Stimulated activated CD4-positive, alpha-beta T cell treated with anti-CD3 and anti-CD28 coated beads, Interleukin-1b, Interleukin-23, amount 100 ng/mL, for 24 hours (primary cell): ENCODE data around the gene TMCC1.
"Not testable (repeated sequence)": the region's sequence is repeated elsewhere in the genome, so short reads cannot be mapped to it uniquely, and the experiment has no call there.

Source experiments
- DNase-seq, 4 experiments: peaks; one replicate each; pipeline ENCODE4 v3.0.0-alpha.2; 2020; ENCODE audit warnings: low read depth in 4 of 4, low spot score in 1 of 4

TMCC1 gene

DNA sequence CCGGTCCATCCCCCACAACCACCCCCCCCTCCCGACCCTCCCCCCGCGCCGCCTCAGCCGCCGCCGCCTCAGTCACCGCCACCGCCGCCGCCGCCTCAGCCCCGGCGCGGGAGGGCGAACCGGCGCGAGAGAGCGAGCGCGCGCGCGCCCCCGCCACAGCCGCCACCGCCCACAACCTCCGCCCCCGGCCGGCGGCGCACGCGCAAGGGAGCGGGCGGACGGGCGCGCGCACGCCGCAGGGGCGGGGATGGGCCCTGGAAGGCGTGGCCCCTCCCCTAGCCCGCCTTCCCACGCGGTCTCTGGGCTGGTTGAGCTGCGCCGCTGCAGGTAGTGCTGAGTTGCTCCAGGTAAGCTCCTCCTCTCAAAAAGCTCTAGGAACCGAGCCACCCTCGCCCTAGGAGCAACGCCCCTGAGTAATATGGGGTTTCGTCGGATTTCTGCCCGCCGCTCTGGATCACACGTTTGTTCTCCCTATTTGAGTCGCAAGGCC lies at the start of gene TMCC1:
Gene TMCC1 (minus strand): TSS at position 131 of the 490 bp plus-strand sequence.
- DNase-seq: peak; percentile 64 to 81 (median 74)

DNA sequence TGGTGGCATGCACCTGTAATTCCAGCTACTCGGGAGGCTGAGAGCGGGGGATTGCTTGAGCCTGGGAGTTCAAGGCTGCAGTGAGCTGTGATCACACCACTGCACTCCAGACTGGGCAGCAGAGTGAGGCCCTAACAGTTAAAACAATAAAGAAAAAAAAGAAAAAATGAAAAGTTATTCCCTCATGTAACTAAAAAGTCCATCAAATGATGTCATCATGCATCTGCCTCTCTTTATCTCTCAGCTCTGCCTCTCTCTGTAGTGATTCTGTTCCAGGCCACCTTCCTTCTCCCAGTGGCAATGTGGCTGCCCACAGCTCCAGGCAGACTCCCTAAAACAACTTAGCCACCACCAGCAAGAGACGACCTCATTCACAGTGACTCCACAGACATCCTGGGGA lies 49.5 kb upstream of the TMCC1 start:
- no peak for DNase-seq

DNA sequence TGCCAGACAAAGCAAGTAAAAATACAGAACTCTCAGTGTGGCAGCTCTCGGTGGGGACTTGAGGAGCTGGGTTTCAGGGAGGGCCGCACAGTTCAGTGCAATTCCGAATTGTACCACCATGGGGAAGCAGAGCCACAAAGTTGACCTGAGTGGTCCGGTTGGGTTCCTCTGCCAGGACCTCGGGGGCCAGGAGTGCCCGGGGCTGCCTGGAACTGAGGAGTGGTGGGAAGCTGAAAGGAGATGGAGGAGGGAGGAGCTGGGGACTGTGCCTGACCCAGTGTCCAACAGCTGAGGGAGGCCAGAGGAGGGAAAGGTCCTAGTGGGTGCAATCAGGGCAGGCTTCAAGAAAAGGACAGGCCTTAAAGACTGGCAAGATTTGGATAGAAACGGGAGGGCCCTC lies 48.8 kb upstream of the TMCC1 start:
- peak in 1 of 4 experiments; percentile 30 for DNase-seq

DNA sequence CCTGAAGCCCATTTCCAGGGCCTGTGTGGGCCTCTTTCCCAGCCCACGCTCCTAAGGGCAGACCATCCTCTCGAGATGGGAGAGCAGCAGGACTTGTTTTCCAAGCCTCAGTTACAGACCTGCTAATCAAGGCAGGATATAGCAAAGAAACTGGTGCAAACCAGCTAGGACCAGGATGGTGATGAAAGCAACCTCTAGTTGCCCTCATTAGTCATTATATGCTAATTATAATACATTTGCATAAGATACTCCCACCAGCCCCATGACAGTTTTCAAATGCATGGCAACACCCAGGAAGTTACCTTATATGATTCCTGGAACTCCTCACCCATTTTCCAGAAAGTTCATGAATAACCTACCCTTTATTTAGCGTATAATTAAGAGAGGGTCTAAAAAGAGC lies 46.6 kb upstream of the TMCC1 start:
- DNase-seq: no peak

DNA sequence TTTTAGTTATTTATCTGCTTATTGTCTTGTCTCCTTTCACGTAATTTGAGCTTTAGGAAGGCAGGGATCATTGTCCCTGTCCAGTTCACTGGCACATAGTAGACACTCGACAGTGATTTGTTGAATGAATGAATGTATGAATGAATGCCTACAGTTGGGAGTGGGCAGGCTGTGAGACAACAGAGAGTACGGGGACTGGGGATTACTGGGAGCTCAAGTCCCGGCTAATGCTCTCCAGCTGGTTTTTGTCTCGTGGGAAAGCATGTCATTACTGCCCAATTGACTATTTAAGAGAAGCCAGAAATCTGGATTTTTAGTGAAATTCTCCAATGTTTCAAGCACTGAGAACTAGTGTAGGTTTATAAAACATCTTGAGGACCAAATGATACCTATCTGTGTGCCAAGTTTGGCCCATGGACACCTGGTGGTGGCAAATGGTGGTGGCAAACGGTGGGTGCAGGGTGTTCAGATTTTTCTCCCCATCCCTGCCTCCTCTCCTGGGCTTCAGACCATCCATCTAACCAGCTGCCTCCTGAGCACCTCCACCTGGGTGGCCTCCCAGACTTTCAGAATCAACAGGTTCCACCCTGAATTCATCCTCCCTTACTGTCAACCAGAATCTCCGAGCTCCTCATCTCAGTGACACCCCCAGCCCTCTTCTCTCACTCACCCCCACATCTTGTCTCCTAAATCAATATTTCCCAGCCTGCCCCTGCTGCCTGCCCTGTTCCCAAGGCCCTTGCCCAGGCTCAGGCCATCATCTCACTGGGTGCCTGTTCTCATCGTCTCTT lies 44.8 kb upstream of the TMCC1 start:
- no peak for DNase-seq

DNA sequence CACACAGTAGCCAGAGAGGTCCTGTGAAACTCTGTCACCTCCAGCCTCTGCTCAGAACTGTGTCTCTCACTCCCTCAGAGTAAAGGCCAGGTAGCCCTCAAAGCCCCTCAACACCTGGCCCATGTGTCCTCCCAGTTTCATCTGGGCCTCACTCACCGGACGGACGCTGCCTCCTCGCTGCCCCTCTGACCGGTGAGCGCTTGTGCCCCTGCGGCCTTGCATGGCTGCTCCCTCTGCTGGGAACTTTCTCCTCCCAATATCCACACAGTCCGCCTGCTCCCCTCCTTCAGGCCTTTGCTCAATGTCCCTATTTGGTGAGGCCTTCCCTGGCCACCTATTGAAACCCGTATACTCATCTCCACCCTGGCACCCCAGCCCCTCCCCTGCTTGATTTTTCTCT lies 44.2 kb upstream of the TMCC1 start:
- no peak for DNase-seq

DNA sequence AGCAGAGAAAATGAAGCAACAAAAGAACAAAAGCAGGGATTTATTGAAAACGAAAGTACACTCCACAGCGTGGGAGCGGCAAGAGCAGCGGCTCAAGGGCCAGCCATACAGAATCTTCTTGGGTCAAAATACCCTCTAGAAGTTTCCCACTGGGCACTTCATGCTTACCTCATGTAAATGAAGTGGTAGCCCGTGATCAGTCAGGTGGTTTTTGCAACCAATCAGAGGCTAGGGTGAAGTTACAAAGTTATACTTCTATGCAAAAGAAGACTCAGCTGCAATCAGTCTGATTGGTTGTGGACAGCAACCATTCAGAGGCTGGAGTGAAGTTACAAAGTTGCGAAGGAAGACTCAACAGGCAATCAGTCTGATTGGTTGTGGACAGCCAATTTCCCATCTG lies 43.2 kb upstream of the TMCC1 start:
- DNase-seq: no peak

DNA sequence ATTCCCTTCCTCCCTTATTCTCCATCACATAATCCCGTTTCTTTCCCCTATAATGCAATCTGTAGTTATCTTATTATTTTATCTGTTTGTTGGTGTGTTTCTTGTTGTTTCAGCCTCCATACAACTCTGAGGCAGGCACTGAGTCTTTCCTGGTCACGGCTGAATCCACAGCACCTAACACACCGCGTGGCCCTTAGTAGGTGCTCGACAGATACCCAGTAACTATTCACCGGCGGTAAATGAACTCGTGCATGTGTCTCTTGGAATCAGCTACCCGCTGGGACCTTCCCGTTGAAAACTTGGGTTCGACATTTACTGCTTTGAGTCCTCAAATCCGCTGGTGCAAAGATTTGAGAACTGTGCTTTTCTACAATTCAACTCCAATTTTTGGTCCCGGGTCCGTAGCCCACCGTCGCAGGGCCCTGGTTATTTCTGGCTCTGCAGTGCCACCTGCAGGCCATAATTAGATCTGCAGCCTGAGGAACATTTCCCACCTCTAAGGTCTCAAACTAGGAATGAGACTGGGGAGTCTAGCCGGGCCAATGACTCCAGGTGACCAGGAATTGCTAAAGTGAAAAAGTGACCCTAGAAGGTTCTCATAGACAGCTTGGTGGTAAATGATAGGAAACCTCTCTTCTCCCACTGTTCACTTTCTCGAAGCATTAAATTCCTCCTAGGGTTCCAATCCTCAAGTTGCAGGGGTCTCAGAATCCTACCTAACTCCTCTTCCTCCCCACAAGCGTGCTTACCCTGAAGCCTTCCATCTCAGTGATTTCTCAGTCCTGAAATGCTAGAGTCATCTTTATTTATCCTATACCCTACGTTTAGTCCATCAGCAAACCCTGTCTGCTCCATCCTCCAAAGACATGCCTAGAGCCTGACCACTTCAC lies 41.0 kb upstream of the TMCC1 start:
- peak in 2 of 4 experiments; percentile 3 to 7 for DNase-seq

DNA sequence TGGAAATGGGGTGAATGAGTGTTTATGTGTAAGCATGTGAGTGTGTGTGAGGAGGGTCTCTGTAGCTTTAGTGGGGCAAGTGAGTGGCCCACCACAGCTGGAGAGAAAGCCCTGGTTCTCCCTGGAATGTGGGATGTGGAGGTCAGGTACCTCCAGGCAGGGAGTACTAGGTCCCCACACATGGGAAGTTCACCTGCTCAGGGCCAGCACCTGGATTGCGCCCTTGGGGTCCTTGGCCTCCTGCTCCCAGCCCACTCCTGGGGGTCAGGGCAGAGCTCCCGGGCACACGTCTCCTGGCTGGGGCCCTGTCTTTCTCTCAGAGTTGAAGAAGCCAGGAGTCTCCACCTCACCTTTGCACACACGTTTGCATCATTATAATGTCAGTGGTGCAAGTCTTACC lies 40.0 kb upstream of the TMCC1 start:
- no peak for DNase-seq

DNA sequence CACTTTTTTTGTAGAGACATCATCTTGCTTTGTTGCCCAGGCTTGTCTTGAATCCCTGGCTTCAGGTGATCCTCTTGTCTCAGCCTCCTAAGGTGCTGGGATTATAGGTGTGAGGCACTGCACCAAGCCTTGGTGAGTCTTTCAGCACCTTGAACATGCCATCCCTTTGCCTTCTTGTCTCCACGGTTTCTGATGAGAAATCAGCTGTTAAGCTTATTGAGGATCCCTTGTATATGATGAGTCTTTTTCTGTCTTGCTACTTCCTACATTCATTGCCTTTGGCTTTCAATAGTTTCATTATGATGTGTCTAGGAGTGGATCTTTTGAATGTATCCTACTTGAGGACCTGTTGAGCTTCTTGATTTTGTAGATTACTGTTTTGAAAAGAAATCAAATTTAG lies 35.9 kb upstream of the TMCC1 start:
- no peak for DNase-seq

DNA sequence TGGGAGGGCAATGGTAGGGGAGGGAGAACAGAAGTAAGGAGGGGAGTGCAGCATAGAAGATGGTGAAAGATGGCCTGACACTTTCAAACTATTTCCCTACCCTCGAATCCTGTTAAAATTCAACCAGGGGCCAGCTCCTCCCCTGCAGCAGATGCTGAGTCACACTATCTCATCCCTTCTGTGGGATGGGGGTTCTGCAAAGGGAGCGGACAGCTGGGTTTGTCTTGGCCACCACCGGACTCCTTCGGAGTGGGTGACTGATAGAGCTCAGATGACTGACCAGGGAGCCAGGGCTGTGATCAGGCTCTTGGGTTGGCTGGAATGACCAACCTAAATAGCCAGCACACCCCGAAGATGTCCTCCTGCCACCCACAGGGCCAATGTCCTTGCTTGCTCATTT lies 33.6 kb upstream of the TMCC1 start:
- no peak for DNase-seq

DNA sequence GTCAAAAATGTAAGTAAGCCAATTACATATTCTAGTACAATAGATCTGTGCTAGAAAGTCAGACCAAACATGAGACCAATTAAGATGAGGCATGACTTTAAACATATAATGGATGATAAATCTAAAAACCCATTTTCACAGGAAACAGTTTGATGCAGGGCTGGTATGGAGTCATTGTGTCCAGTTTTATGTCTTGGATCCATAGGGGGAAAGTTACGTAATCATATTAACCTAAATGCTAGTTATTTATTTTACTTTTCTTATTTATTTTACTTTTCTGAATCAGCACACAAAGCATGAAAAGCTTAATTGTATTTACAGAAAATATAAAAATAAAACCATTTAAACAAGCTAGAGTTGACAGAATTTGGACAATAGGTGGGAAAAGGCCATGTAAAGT lies 26.3 kb upstream of the TMCC1 start:
- no peak for DNase-seq

DNA sequence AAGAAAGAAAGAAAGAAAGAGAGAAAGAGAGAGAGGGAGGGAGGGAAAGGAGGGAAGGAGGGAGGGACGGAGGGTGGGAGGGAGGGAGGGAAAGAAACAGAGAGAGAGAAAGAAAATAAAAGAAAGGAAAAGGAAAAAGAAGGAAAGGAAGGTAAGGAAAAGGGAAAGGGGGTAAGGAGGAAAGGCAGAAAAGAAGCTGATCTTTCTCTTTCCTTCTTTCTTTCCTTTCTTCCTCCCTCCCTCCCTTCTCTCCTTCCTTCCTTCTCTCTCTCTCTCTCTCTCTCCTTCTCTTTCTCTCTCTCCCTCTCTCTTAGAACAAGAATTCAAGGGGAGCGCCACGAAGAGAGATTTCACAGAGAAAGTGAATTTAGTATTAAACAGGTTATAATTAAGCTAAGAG lies 25.8 kb upstream of the TMCC1 start:
- no peak for DNase-seq

DNA sequence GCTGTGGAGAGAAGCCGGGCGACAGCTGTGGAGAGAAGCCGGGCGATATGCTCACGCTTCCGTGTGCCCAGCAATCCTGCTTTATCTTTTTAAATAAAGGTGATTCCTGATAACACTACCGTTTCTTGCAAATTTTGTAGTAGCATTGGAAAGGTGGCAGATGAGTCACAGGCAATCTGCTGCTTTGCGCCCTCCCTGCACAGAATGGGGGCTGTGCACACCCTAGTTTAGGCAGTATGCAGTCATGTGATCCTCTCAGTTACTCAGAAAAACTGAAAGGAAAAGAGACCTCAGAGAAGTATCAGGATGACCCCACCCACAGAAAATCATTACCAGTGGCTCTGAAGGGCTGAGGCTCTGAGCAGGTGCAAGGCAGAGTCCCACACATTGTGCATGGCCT lies 24.9 kb upstream of the TMCC1 start:
- DNase-seq: no peak

DNA sequence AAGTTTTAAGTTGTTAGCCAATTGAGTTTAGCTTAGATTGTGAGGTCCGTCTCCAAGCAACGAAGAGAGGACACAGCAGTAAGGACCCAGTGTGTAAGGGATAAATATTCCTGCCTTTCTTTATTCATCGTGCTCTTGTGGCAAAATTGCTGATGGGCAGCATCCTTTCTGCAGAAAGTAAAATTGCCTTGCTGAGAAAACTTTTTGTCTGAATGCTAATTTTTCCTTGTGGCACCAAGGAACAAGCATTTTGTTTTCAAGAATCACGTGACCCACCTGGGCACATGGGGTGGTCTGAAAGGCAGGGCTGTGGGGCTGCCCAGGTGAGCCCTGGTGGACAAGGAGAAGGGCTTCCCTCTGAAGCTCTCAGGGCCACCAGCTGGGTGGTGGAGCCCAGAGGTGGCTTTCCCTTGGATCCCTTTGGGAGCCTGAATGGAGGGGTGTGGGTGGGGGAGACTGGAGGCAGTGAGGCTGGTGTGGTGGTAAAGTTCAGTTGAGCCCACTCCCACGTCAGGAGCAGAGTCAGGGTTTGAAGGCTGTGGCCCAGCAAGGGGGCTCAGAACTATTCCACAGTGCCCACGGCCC lies 24.0 kb upstream of the TMCC1 start:
- no peak for DNase-seq

DNA sequence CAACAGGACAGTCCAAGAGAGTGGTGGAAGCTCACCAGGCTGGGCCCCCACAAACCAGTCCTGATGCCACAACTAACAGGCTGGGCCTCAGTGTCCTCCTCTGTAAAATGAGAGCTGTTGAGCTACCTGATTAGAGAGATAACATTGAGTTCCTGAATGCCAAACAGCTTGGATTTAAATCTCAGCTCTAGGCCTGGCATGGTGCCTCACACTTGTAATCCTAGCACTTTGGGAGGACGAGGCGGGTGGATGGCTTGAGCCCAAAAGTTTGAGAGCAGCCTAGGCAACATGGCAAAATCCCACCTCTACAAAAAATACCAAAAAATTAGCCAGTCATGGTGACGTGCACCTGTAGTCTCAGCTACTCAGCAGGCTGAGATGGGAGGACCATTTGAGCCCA lies 20.1 kb upstream of the TMCC1 start:
- DNase-seq: no peak

DNA sequence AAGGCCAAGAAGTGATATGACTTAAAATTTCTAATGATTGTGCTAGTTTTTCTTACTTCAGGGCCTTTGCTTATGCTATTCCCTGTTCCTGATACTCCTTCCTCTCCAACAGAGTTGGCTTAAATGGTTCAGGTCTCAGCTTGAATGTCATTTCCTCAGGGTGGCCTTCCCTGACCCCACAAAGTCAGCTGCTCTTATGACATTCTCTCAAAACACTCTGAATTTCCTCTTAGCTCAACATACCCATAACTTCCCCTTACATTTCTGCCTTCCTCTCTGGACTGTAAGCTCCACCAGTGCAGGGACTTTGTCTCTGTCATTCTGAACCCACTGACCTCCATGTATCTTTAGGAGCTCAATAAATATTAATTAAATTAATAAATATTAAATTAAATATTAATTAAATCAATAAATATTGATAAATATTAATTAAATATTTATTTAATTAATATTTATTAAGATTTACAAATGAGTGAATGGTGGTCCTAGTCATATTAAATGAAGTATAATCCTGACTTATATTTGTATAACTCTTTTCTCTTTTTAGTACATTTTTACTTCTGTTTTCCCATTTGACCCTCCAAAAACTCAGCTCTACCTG lies 17.9 kb upstream of the TMCC1 start:
- no peak for DNase-seq

DNA sequence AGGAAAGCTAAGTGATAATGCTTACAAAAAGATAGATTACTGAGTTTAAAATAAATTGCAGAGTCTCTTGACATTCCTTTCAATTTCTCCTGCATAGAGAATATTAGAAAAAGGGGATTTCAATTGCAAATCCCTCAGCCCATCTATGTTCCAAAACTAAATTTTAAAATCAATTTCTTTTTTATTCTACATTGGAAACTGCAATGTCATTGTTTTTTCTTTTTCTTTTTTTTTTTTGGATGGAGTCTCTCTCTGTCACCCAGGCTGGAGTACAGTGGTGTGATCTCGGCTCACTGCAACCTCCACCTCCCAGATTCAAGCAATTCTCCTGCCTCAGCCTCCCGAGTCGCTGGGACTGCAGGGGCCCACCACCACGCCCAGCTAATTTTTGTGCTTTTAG lies 15.7 kb upstream of the TMCC1 start:
- not testable (repeated sequence) for DNase-seq

DNA sequence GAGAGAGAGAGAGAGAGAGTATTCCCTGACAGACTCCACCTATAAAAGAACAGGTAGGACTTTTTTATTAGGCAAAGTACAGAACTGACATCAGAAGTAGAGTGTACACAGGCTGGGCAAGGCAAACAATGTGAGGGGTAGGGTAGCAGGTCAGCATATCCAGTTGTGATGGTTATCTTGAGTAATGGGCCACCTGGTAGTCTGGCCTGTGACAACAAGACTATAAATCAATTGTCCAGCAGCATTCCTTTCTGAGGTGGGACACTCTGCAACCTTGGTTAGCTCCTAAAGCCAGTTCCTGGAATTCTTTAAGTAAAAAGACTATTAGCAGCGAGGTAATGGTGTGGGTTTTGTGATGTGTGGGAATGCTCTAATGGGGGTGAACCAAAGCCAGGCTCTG lies 14.9 kb upstream of the TMCC1 start:
- no peak for DNase-seq

DNA sequence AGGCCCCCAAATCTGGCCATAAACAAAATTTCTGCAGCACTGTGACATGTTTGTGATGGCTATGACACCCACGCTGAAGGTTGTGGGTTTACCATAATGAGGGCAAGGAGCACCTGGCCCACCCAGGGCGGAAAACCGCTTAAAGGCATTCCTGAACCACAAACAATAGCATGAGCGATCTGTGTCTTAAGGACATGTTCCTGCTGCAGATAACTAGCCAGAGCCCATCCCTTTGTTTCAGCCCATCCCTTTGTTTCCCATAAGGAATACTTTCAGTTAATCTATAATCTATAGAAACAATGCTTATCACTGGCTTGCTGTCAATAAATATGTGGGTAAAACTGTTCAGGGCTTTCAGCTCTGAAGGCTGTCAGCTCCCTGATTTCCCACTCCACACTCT lies 7.8 kb upstream of the TMCC1 start:
- not testable (repeated sequence) for DNase-seq

DNA sequence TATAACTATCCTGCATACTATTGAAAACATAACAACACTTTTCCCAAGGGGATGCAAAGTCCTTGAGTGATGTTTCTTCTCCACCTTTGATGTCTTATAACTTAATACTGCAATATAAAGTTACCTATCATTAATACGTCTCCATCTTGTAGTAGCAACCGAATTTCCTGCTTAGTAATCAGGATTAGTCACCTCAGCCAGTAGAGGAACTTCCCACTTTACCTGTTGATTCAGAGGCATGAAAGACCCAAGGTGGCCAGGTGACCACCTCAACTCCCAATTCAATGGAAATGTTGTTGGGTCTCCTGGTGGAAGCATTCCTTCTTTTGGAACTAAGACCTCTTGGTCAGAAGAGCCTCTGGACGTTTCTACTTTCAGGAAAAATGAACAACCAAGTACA lies 3.5 kb upstream of the TMCC1 start:
- DNase-seq: no peak
